K562 (cell line): ENCODE results near the gene PRKD2. TPM values are rescaled to one million over a fixed set of nuclear protein-coding genes. Genes with fewer than 3 reads are reported as not detected.
A peak's percentile ranks its signal among the peaks of the same experiment; 100 is the strongest.

ENCODE experiments used
- BCOR ChIP-seq: fragments of 450-650 bp; IDR thresholded peaks from 2 replicates; pipeline ENCODE4 v1.6.1; 2016
- DLX4 ChIP-seq: fragments of 250-450 bp; sonication (Bioruptor Pico); IDR thresholded peaks from 2 replicates; pipeline ENCODE4 v1.6.1; 2021; ENCODE audit warnings: mild to moderate bottlenecking
- DPF2 ChIP-seq: fragments of 450-650 bp; IDR thresholded peaks from 2 replicates; pipeline ENCODE4 v1.6.1; 2016
- ID3 ChIP-seq, 2 experiments: fragments of 250-450 bp in 1 of 2; fragments of 450-650 bp in 1 of 2; sonication (Bioruptor Pico) in 1 of 2; IDR thresholded peaks; 2 replicates each; pipeline versions ENCODE4 v1.6.1 to v1.8.0; 2016 to 2021; ENCODE audit warnings: mild to moderate bottlenecking in 2 of 2, moderate library complexity in 2 of 2, missing compliant biosample characterization in 1 of 2, missing genetic modification characterization in 1 of 2
- NBN ChIP-seq: fragments of 450-650 bp; IDR thresholded peaks from 2 replicates; pipeline ENCODE4 v1.6.1; 2016; ENCODE audit warnings: low read depth, mild to moderate bottlenecking
- NELFE ChIP-seq: IDR thresholded peaks from 2 replicates; pipeline ENCODE4 v1.6.1; 2011; ENCODE audit warnings: mild to moderate bottlenecking; ENCODE audit not compliant: insufficient read depth, insufficient read length
- OTX1 ChIP-seq: fragments of 450-650 bp; formaldehyde crosslinking; IDR thresholded peaks from 2 replicates; pipeline ENCODE4 v1.4.0; 2022; ENCODE audit warnings: mild to moderate bottlenecking
- PKNOX1 ChIP-seq: fragments of 450-650 bp; IDR thresholded peaks from 2 replicates; pipeline ENCODE4 v1.6.1; 2016
- TRIM28 ChIP-seq: fragments of 450-650 bp; IDR thresholded peaks from 2 replicates; pipeline ENCODE4 v1.6.1; 2017
- XRCC4 ChIP-seq: IDR thresholded peaks from one replicate; pipeline ENCODE4 v1.6.1; 2011; ENCODE audit not compliant: insufficient read depth, insufficient read length; ENCODE audit errors: extremely low read depth
- ZNF24 ChIP-seq: fragments of 450-650 bp; IDR thresholded peaks from 2 replicates; pipeline ENCODE4 v1.6.1; 2016
- ZNF384 ChIP-seq: IDR thresholded peaks from 2 replicates; pipeline ENCODE4 v1.6.1; 2012; ENCODE audit warnings: low read depth, low read length, improper control_type of control experiment
- ZNF512 ChIP-seq: IDR thresholded peaks from 2 replicates; pipeline ENCODE4 v1.6.1; 2016; ENCODE audit warnings: missing genetic modification characterization, missing compliant biosample characterization
- polyA plus RNA-seq, 8 experiments: library from polyadenylated mRNA; depleted of rRNA in 4 of 8; stranded (reverse) in 5 of 8; unstranded in 3 of 8; fragments of >200 nt; fragmentation: Nextera tagmentation in 2 of 8; fragmentation: Illumina TruSeq in 1 of 8; extraction: Ambion mirVana in 2 of 8; extraction: Trizol in 1 of 8; gene quantifications; 2 replicates each; pipeline versions ENCODE4 v1.2.1 to v1.2.3, GENCODE V29; 2011 to 2014; ENCODE audit warnings: inconsistent platforms in 1 of 8, missing spikeins in 1 of 8
- total RNA-seq, 7 experiments: library from RNA; depleted of rRNA in 6 of 7; stranded (reverse); fragments of >200 nt in 6 of 7; fragmentation: Illumina TruSeq in 2 of 7; extraction: Trizol in 2 of 7; gene quantifications; 2 replicates each; pipeline versions ENCODE4 v1.2.1 to v1.2.3, GENCODE V29; 2011 to 2021; ENCODE audit warnings: low replicate concordance in 1 of 7

PRKD2 gene
- total and polyA plus RNA-seq, 9 of the 15 experiments (the other 6 are each of a cell fraction or from before 2014, with no cell fraction given), result 1.8 to 60.0 (median 15.0) TPM

- TF ChIP-seq NELFE (no peak), NBN (0 out of 2 replicates have a peak, but pooled peaks have one; percentile 18), XRCC4 (no peak), PKNOX1 (peak; percentile 16; the same call in 1 of the 2 replicates), ZNF384 (0 out of 2 replicates have a peak, but pooled peaks have one; percentile 12), BCOR (peak; percentile 54), OTX1 (CRISPR knock-in tag) (0 out of 2 replicates have a peak, but pooled peaks have one; percentile 30), ID3 (CRISPR knock-in tag; IDR thresholded peaks at IDR 0.05) (no peak), ID3 (tag; IDR thresholded peaks at IDR 0.05) (peak; percentile 34; the same call in 1 of the 2 replicates), TRIM28 (no peak), ZNF24 (peak; percentile 98), DPF2 (0 out of 2 replicates have a peak, but pooled peaks have one; percentile 19), ZNF512 (tag) (0 out of 2 replicates have a peak, but pooled peaks have one; percentile 18), DLX4 (CRISPR knock-in tag) (no peak)
Observed at GRCh38 chr19:46635920-46636761, 80.8 kb downstream of the PRKD2 start, which contains the start of gene GNG8 (continued).
